Activated CD8-positive, alpha-beta memory T cell treated with anti-CD3 and anti-CD28 coated beads, Interleukin-2, amount 50 U/mL, for 48 hours (primary cell): ENCODE results near the gene TWNK.

Experiments
- DNase-seq: peaks from one replicate; pipeline ENCODE4 v3.0.0-alpha.2; 2020

The TWNK gene

GRCh38 chr10:101013365-101013825 is 26.1 kb downstream of the TWNK start:
- no peak for DNase-seq

DNA sequence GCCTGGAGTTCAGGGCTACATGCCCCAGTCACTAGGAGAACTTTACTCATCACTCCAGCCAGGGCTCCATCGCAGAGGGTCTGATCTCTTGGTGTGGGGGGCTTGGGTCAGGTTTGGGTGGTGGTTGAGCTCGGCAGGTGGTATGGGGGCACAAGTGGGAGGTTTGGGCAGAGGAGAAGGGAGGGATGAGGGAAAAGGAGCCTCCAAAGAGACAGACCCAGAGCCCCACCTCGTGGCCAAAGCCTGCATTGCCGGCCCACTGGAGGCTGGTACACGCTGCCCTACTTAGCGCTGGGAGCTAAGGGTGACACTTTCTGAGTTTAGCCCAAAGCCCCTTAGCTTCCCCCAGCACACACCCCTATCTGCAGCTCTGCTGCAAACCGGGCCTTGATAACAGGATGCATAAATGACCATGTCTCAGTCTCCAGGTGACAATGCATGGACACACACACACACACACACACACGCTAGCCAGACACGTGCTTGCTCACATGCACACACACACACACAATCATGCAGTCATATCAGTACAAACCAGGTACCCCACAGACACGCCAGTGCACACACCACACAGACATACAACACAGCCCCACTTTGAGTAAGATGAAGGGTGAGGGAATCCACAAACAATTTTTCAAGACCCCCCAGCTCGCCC is 27.0 kb downstream of the TWNK start:
- DNase-seq, result peak; percentile 94

DNA sequence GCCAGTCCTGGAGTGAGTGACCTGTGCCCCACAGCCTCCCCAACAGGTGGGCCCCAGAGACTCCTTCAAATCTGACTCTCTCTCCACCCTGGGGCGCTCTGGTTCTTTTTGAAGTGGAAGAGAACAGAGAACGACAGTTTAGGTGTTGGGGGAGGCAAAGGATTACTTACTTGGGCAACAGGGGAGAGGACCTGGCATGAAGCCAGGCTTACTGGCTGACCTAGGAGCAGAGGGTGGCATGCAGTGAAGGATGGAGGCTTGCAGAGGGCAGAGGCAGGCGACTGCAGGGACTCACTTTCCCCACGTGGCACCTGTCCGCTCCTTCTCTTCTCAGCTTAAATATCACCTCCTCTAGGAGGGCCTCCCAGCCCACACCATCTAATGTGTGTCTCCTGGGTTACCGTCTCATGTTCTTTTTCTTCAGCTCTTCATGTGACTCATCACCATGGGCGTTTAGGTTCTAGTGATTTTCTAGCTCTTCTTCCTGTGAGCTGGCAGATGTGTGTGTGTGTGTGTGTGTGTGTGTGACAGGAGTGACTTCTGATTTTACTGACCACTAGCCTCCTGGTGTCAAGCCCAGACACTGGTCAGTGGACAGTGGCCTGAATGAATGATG is 27.7 kb downstream of the TWNK start:
- no peak for DNase-seq

DNA sequence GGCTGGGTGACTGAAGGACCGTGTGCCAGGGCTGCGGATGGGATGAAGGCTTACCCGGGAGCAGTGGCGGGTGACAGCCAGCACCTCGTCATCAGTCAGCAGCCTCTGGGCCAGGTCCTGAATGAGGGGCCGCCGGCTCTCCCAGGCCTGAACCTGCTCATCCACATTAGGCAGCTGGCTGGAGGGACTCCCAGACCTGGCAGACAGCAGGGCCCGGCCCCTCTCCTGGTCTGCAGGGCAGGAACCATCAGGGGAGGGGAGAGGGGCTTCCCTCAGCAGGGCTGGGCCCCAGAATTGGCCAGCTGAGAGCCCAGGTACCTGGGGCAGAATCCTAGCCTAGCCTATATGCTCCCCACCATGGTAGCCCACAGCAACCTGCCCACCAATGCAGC is 28.2 kb downstream of the TWNK start:
- no peak for DNase-seq

DNA sequence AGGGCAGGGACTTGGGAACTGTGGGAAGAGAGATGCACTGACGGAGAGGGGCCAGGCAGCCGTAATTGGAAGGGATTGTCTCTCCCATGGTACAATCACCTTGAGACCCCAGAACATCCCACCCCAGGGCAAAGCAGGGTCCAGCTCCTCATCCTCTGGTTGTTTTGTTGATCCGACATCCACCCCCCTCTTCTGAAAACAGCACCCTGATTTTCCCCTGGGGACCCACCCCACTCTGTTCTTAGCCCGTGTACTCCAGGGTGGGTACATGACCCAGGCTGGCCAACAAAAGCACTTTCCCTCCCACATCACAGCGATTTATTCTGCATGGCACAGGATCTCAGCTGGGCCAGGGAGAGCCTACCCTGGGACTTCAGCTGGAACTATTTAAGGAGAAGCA is 29.5 kb downstream of the TWNK start:
- DNase-seq, result no peak

DNA sequence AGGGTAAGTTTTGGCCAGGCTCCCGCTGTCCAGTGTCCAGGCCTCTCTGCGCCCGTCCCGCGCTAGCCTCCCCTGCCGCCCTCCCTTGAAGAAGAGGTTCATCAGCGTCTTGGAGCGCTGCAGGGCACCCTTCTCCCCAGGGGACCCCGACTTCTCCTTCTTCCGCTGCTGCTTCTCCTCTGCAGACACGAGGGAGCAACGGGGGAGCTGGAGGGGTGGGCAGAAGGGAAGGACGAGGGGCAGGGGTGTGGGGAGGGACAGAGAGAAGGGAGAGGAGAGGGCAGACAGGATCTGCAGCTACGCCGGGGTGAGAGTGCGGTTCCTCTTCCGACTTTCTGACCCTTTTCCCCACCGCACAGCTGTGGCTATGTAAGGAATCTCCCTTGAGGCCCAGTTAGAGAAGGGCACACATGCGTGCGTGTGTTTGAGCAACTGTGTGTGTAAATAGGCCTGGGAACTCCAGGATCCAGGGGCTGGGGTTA is 30.8 kb downstream of the TWNK start:
- no peak for DNase-seq

- DNase-seq, result peak; percentile 93
These were observed 31.5 kb downstream of the TWNK start for GRCh38 chr10:101018600-101019439.

- DNase-seq, result no peak
These were observed 32.0 kb downstream of the TWNK start for GRCh38 chr10:101019440-101019703.

DNA sequence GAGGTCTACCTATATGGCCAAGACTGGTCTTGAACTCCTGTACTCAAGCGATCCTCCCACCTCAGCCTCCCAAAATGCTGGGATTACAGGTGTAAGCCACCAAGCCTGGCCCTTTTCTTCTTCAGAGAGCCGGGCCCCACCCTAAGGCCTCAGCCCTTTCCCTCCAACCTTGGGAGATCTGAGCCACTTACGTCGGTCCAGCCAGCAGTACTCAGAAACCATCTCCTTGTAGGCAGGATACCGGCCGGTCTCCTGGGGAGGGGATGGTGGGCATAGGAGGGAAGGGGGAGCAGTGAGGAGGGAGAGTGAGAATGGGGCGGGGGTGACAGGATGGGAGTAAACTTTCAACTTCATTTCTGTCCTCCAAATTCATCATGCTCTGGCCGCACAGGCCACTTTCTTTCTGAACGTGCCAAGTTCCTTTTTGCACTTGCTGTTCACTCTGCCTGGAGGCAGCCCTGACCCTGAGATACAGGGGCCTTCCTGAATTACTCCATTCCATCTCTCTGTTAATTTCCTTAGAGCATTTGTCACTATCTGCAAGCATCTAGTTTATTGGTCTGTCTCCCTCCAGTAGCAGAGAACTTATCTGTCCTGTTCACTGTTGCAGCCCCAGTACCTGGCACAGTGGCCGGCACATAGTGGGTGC is 33.2 kb downstream of the TWNK start:
- DNase-seq, result no peak

DNA sequence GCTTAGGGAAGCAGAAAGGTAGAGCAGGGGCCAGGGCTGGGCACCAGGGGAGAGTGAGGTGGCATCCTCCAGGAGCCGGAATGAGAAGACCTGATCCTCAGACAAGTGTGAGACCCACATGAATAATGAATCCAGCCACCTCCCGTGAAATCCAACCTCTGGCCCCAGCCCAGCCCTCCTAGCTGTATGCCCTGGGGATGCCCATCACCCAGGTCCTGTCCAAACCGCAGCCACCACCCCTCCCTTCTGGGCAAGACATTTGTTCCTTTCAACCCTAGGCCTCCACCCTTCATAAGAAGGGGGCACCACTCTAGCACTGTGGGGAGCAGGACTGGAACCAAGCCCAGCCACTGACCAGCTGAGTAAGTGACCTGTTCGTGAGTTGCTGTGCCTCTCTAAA is 33.9 kb downstream of the TWNK start:
- no peak for DNase-seq

DNA sequence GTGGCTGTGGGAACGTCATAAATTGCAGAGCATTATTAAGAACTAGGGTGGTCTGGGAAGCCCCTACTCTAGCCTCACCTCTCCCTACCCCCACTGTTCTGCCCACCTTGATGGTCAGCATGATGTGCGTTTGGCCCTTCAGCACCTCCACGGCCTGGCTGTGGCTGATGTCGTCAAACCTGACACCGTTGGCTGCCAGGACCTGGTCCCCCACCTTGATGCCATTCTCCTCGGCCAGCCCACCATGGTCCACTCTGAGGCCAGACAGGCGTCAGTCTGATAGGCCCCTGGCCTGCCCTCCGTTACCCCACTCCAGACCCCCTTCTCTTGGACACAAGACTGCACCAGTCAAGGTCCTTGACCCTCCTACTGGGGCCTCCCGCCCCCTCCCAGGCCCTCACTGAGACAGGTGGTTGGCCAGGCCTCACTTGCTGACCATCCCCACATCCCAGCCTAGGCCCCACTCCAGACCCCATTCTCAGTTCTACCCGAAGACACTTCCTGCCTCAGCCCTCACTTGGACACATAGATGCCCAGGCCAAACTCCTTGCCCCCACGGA is 34.4 kb downstream of the TWNK start:
- no peak for DNase-seq

DNA sequence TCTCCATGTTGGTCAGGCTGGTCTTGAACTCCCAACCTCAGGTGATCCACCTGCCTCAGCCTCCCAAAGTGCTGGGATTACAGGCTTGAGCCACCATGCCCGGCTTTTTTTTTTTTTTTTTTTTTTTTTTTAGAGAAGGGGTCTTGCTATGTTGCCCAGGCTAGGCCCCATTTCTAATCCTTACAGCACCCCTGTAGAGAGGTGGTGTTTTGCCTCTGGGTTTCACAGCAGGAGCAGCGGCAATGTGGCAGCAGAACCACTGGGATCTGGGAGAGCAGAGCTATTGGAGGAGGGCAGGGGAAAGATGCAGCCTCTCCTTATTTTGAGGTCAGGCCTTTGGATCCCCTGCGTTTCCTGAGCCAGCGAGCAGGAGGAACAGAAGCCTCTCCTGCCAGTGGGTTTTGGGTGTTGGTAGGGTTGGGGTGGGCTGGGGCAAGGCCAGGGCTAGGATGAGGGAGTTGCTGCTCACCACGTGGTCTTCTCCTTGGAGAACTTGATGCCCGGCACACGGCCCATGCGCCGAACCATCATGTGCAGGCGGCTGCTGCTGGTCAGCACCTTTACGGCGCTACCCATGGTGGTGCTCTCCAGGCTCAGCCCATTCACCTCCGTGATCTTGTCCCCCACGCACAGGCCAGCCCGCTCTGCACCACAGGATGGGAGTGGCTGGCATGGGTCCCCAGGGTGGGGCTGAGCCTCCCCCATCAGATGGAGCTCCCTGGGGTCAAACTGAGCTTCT is 35.8 kb downstream of the TWNK start:
- no peak for DNase-seq

DNA sequence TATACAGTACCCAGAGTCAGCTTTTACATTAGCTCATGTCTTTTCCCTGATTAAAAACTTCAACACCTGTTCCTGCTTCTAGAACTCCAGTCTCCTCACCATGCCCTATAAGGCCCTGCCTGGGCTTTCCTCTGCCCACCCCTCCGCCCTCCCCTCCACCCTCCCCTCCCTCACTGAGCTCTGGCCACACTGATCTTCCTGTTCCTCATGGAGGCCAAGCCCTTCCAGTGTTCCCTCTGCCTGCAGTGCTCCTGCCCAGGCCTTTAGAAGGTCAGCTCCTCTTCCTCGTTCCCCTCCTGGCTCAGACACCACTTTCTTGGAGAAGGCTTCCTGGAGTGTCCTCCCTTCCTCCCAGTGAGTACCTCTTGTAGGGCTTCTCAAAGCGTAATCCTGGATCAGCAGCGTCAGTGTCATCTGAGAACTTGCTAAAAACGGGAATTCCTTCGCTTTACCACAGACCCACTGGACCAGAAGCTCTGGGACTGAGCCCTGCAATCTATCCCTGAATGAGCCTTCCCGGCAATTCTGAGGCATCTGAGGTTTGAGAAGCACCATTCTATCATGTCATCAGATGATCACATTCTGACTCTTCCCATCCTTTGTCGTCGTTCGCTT is 39.9 kb downstream of the TWNK start:
- no peak for DNase-seq

DNA sequence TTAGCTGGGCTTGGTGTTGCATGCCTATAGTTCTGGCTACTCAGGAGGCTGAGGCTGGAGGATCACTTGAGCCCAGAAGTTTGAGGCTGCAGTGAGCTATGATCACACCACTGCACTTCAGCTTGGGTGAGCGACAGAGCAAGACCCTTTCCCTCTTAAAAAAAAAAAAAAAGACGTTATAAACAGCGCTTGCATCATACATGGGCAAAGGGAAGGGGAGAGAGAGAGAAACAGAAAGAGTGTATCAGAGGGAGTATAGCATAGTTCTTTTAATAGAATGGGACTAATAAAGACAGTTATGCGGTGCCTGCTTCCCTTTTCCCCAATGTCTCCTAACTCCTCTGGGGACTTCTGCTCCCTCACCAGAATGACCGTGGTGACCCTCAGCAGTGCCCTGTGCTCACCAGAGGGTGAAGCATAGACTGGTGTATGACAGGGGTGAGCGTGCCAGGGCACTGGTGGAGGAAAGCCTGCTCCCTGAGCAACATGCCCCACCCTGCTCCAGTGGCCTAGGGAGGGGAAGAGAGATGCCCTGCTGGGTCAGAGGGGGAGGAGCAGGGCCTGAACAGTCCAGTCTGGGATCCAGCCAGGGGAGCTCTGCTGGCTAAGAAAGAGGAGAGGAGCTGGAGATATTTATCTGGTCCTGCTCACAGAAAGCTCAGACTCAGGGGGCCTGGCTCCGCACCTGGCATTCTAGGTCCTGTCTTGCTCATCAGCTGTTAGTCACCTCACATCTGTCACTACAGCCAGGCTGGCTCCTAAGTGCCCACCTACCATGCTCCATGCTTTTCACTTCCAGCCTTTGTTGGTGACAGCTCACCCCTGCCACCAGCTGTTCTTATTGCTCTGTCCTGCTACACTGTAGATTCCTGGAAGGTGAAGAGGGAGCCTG is 41.3 kb downstream of the TWNK start:
- DNase-seq, result no peak

GRCh38 chr10:101029520-101030295 is 42.4 kb downstream of the TWNK start:
- no peak for DNase-seq

DNA sequence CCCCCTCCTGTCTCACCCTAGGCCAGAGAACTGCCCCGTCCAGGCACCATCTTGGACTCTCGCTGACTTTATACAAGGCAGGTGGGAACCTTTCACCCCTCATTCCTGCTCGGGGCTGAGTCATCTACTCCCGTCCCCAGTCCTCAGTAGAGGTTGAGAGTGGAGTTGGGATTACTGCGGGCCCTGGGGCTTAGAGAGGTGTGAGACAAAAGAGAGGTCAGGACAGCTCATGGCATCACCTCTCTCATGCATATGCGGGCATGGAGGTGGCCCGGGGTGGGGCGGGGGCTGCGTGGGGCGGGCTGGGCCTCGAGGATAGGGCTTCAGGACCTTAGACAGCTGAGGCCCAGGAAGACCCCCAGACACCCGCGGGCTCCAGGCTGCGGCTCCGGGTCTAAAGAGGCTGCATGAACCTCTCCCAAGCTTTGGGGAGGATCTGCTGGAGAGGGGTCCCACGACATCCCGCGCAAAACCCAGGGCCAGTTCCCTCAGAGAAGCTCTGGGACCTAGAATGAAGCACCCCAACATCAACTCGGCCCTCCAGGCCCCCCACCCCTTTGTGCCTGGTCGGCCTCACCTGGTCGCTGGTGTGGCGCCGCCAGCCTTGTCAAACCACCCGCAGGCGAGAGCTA is 43.3 kb downstream of the TWNK start:
- DNase-seq, result no peak

GRCh38 chr10:101031128-101031795 is 43.9 kb downstream of the TWNK start, which contains the start of the genes PDZD7 and SFXN3:
Gene PDZD7, minus strand, starts transcription at chr10:101031129. Its CDS starts 910 bp downstream, at chr10:101030219.
Gene SFXN3, plus strand, starts transcription at chr10:101031234. Its CDS starts 3,461 bp downstream, at chr10:101034695.
- DNase-seq, result peak; percentile 98

DNA sequence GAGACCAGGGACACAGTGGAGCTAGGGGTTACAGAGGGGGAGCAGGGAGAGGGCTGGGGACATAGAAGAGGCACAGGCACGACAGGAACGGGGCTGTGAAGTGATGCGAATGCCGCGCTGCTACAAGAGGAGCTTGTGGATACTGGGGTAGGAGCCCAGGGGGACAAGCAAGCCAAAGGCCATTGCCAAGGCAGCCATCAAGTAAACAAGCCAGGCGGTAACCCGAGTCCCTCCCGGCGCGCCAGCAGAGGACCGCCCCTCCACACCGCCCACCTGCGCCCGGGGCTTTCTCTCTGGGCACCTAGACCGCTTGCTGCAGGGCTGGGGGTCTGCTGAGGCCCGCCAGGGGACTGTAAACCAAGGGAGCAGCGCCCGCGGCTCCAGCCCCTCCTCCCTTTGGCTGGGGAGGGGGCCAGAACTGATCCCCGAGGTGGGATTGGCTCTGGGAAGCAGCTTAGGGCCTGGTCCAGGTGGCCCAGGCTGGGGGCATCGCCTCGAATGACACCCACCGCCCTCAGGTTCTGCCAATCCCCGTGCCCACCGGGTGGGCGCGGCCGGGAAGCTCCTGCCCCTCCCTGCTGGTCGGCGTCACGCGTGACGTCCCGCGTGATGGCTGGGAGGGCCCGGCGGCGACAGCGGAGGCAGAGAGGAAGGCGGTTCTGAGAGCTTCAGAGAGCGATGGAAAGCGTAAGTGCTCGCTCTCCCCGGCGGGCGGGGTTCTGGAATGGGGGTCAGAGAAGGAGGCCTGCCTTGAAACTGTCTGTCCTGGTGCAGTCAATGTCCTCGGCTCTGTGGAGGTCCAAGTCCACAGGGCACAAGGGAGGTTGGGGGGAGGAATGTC is 44.7 kb downstream of the TWNK start:
- DNase-seq, result peak; percentile 84
